GM18519 (cell line): Measurements from ENCODE around the gene IFIT1B.
"Not testable (repeated sequence)": the region's sequence is repeated elsewhere in the genome, so short reads cannot be mapped to it uniquely, and the experiment has no call there.

ENCODE experiments used
- ATAC-seq: cut with Tn5 transposase; IDR thresholded peaks from one replicate; pipeline ENCODE4 v1.9.1; 2021; ENCODE audit warnings: mild to moderate bottlenecking, moderate library complexity; ENCODE audit not compliant: unreplicated experiment, low FRiP score

IFIT1B gene

DNA sequence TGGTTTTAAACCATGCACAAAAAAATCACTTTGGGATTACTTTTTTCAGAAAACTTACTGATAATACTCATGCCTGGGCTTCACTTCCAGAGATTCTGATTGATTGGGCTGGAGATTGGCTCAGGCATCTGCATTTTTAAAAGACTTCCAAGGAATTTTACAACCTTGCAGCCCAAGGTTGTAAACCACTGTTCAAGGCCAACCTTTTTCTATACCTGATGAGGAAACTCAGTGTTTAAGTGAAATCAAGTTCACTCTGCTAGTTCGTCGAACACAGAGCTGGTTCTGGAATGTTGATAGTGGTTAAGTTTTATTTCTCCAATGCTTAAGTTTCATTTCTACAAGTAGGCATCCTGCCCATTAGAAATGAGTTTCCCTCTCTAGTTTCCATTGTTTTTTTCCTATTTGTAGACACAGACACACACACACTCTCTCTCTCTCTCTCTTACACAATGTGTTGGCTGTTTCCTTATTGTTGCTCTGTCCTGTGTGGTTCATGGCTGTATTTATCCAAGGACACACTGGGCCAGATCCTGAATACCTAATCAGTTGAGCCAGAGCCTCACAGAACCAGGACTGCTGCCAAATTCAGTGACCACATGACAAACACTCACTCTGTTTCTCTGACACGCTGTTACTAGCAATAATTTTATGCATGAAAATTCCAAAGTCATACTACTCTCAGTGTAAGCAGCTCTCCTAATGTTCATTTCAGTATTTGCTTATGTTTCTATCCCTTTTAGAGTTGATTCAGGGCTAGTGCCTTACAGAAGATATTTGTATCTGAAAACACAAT, 3.7 kb upstream of the IFIT1B start:
- no peak for ATAC-seq

DNA sequence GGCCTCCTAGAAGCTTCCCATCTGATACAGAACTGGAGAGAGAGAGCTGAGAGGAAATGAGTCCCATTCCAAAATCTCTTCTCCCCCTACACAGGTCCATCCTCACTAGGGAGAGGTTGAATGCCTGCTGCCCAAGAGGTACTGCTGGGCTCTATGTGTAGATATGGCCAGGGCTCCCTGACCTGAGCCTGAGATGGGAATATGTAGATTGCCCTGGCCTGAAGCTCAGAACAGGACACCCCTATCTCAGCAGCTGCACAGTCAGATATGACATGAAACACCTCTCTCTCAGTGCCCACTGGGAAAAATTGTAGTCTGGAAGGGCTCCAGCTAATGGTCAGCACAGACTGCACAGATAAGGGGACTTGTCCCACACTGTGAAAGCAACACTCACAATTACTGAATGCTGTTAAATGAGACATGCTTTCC, 3.1 kb upstream of the IFIT1B start:
- no peak for ATAC-seq

DNA sequence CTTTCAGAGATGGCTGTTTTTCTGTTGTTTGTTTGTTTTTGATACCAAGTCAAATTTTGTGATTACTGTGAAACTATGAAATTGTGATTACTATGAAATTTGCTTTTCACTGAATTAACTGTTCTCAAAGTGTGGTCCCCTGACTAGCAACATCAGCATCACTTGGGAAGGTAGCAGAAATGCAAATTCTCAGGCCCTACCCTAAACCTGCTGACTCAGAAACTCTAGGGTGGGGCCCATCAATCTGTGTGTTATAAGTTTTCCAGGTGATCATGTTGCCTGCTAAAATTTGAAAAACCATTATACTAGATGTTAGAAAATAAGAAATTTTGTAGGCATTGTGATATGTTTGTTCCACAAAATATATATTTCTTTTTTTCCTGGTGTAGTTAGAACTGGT, 1.2 kb downstream of the IFIT1B start:
- no peak for ATAC-seq

DNA sequence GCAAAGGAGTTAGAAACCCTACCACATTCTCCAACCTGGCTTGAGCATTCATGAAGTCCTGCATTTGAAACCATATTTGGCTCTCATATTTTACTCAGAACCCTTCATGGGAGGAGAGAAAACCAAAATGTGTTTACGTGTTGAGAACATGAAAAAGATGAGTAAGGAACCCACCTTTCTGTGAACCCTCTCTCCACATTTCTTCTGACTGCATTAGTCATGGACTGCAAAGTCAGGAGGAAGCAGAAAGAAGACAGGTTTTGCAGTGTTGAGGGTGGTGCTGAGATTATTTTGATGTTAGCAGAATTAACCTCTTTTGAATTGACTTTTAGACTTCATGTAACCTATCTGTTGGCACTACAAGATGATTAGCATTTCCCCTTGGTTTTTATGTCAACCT, 4.9 kb downstream of the IFIT1B start:
- no peak for ATAC-seq

DNA sequence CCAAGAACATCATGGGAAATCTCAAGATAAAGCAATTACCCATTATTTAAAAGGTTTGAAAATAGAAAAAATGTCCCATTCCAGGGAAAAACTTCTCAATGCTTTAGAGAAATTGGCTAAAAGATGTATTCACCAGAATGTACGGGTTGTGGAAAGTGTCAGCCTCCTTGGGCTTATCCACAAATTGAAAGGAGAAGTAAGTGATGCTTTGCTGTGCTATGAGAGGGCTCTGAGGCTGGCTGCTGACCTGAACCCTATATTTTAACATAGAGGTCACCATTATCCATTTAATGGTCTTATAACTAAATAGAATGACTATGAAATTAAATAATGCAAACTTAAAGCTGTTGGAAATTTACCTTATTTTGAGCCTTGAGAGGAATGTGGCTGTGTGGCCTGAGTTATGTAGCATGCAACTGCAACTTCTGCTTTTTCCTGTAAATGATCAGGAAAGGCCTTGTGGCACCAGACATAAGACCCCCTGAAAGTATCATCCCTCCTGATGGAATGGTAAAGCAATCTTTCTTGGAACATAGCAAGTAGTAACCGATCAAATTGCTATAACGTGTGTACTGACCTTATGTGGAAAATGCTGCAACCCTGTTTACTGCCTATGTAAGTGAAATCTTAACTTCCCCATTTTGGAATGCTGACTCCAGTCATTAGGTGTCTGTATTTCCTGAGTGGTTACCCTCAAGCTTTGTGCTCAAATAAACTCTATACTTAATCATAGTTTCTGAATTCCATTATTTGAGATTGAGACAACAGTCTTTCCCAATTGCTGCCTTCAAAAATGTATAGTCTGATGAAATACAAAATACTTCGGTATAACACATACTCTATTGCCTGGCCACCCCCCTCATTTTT, 6.9 kb downstream of the IFIT1B start:
- no peak for ATAC-seq

DNA sequence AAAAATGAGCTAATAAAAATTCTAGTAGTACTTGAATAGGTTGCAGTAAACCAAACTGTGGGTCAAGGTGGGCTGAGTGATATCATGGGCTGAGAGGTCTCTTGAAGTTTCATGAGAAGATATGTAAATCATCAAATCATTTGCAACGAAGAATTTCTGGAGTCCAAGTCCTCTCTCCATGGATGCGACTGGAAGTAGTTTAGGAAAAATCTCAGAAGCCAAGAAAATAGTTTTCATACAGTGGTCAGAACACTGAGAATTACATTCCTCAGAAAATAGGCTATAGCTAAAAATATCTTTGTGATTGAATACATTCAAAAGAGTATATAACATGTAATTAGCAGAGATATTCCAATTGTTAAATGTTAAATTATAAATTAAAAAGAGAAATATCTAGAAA, 10.9 kb downstream of the IFIT1B start:
- ATAC-seq, result no peak

DNA sequence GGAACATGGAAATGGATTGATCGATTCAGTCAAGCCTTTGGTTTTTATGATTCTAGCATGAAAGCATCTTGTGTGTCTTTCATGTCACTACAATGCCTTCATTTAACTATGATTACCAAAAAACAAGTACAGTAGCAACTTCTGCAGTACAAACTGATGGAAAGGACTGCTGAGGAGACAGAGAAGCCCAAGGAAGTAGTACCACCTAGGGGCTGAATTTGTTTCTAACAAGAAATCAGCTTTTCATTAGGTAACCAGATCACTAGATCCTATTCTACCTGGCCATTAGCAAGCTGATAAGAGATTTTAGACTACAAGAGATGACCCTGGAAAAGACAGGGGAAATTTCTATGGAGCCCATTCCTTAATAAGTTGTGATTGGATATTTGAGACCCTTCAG, 11.4 kb downstream of the IFIT1B start:
- no peak for ATAC-seq

DNA sequence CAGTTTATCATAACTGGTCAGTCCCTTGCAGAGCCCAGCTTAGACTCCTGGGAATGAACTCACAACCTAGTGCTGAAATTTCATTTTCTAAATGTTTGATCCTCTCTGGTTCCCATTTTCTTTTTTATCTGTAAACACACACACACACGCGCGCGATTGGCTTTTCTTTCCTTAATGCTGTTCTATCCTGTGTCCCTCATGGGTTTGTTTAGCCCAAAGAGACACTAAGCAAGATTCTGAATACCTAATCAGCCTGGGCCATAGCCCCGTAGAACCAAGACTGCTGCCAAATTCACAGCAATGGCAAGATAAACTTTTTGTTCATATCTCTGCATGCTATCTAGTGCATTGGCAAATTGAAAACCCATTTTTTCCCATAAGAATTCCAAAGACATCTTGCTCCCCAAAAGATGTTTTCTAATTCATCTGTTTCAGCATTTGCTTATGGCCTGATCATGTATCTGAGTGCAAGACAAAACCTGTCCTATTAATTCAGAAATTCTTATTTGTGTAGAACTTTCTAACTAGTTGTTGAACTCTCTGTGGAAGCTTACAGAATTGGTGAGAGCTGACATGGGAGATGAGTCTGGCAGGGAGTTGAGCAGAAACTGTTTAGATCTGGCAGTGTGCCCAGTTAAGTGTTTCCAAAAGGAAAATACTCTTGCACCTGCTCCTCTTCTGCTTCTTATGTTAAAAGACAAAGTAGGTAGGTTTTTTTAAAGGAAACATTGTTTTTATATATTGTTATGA, 12.8 kb downstream of the IFIT1B start:
- ATAC-seq, result no peak

DNA sequence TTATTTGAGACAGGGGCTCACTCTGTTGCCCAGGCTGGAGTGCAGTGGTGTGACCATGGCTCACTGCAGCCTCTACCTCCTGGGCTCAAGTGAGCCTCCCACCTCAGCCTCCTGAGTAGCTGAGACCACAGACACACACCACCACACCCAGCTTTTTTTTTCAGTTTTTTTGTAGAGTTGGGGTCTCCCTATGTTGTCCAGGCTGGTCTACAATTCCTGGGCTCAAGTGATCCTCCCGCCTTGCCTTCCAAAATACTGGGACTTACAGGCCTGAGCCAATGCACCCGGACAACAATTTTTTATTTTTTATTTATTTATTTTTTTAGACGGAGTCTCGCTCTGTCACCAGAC, 13.3 kb downstream of the IFIT1B start:
- ATAC-seq, result not testable (repeated sequence)

DNA sequence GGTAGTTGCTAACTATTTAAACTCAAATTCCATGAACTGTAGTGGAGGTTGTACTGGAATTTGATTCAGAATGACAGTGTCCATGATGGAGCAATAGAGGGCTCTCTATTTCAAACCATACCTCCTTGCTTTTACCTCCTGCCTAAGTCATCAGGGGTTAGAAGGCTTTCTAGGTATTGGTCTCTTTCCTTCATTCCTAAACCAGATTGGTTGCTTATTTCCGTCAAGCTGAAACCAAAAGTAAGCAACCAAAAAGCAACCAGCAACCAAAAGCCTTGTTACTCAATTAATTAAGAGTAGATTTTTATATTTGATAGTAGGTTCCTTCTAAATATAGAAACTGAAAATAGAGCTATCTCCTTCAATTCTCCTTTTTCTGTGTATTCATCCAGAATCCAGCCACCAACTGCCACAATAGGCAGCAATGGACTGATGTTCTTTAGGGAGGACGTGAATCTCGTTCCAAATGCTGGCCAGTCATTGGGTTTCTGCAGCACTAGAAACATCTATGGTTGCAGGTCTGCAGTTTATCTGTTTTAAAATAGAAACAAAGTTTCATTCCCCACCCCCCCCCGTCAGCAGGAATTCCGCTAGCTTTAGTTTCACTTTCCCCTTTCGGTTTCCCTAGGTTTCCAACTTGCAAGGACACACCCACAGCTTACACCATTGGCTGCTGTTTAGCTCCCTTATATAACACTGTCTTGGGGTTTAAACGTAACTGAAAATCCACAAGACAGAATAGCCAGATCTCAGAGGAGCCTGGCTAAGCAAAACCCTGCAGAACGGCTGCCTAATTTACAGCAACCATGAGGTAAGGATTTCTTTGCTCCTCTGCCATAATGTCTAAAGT, 14.3 kb downstream of the IFIT1B start, which contains the start of gene IFIT1:
Gene IFIT1 (plus strand): TSS at position 717 of the 850 bp plus-strand sequence. CDS start 90 bp downstream, at position 807.
- peak; percentile 59 for ATAC-seq

DNA sequence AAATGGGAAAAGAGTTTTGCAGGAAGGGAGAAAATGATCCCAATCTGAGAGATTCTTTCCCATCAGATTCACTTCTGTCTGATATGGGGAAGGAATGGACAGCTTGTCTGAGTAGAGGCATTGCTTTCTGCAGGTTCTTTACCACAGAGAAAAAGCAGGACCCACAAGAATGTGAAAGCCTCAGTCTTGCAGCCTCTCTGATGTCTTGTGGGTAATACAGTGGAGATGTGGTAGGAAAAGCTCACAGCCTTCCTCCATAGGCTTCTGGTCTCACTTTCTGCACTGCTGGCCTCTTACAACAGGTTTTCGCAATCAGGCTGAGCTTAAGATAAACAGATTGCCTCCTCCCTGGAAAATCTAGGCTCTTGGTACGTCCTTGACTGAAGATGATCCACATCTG, 15.1 kb downstream of the IFIT1B start:
- no peak for ATAC-seq

DNA sequence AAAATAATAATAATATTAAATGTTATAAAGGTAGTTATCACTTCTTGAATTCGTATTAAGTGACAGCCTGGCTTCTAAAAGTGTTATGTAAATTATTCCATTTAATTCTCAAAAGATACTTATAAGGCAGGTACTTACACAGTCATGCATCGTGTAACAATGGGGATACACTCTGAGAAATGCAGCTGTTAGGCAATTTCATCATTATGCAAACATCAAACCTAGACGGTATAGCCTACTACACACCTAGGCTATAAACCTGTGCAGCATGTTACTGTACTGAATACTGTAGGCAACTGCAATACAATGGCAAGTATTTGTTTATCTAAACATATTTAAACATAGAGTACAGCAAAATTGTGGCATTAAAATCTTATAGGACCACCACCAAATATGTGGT, 16.0 kb downstream of the IFIT1B start:
- ATAC-seq, result no peak

DNA sequence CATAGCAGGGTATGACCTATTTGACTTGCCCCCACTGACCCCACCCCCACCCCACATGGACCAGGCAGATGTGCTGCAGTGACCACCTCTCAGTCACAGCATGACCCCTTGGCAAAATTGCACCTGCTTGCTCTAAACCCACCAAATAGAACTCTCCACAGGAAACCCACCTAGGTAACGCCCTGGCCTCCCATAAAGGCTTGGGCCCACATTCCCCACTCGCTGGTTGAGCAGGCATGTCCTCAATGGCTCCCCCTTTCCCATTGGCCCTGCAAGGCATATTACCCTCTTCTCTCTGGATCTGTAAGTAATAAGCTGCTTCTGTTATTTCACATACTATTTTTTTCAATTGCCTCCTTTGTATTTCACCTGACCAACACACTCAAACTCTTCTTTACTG, 17.3 kb downstream of the IFIT1B start:
- ATAC-seq, result no peak

DNA sequence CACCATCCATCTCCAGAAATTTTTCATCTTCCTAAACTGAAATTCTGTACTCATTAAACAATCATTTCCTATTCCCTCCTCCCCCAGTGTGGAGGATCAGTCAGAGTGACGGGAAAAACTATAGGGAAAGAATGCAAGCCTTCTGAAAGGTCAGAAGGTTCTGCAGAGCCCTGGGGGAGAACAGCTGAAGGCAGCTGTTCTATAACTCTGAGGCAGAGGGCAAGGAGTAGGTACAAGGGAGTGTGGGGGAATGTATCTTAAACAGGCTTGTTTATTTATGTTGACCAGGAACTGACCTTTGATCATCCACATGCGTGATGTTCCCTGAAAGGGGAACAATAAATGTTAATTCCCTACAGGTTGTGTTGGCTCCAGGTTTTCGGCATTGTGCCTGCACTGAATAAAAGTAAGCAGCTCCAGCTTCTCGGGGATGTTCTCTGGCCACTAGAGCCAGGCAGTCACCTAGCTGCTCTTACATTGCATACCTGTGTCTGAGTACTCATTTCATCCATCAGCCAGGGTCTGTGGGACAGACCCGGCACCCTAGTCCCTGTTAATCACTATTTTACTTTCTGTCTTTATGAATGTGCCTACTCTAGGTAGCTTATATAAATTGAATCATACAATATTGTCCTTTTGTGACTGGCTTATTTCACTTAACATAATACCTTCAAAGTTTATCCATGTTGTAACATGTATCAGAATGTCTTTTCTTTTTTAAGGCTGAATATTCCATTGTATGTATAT, 20.3 kb downstream of the IFIT1B start:
- ATAC-seq, result no peak

DNA sequence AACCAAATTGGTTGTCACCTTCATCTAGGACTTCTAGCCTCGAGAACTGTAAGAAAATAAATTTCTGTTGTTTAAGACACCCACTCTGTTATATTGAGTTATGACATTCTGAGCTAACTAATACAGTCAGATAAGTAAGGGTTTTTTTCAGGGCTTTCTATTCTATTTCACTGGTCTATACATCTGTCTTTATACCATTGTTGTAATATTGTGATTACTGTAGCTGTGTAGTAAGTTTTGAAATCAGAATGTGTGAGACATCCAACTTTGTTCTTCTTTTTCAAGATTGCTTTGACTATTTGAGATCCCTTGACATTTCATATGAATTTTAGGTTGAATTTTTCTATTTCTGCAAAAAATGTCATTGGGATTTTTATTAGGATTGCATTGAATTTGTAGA, 22.1 kb downstream of the IFIT1B start:
- ATAC-seq, result no peak

DNA sequence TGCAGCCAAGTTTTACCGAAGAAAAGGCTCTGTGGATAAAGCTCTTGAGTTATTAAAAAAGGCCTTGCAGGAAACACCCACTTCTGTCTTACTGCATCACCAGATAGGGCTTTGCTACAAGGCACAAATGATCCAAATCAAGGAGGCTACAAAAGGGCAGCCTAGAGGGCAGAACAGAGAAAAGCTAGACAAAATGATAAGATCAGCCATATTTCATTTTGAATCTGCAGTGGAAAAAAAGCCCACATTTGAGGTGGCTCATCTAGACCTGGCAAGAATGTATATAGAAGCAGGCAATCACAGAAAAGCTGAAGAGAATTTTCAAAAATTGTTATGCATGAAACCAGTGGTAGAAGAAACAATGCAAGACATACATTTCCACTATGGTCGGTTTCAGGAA, 25.2 kb downstream of the IFIT1B start:
- no peak for ATAC-seq

DNA sequence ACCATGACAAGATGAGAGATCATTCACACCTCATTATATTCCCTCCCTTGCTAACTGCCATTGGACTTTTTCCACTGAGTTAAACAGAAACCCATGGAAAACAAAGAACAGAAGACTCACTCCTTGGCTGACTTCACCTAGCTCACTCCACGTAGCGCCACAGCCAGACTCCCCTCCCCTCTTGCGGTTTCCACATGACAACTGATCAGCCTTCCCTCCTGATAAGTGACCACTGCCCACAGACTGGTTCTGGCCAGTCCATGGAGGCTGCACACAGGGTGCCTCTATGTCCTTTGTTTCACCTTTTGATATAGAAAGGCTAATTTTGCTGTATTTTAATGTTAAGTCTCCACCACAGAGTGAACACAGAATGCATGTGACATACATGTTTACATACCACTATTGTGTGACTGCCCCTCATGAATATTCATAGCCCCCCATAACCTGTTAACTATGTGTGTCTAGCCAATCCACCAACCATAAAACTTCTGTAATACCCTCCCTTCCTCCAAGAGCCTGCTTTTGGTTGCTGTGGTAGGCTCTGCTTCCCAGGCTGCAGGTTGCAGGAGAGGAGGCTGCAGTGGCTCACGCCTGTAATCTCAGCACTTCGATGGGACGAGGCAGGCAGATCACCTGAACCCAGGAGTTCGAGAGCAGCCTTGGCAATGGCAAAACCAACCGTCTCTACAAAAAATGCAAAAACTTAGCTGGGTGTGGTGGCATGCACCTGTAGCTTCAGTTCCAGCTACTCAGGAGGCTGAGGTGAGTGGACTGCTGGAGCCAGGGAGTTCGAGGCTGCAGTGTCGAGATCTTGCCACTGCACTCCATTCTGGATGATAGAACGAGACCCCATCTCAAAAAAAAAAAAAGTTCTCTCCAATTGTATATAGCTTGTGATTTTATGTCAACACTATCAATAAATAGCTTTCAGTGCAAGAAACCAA, 26.5 kb downstream of the IFIT1B start:
- ATAC-seq, result no peak

DNA sequence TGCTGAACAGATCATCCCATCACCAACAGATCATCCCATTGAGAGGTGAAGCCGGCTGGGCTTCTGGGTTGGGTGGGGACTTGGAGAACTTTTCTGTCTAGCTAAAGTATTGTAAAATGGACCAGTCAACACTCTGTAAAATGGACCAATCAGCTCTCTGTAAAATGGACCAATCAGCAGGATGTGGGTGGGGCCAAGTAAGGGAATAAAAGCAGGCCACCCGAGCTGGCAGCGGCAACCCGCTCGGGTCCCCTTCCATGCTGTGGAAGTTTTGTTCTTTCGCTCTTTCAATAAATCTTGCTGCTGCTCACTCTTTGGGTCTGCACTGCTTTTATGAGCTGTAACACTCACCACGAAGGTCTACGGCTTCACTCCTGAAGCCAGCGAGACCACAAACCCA, 28.3 kb downstream of the IFIT1B start:
- not testable (repeated sequence) for ATAC-seq
